Astrocyte of the spinal cord (primary cell): ENCODE results near the gene UBL4A.

ENCODE experiments used
- DNase-seq: peaks from one replicate; pipeline ENCODE4 v3.0.0; 2011; ENCODE audit warnings: low read depth, low spot score
- H3K4me3 ChIP-seq: 2 replicates; pipeline ENCODE4 v1.5.1; 2011; ENCODE audit warnings: low read depth, mild to moderate bottlenecking, low read length, moderate library complexity
- CTCF ChIP-seq: IDR thresholded peaks from 2 replicates; pipeline ENCODE4 v1.5.1; 2012; ENCODE audit warnings: low read depth, mild to moderate bottlenecking, low read length, inconsistent platforms
- in situ Hi-C: cut with HindIII; loops from 2 replicates; pipeline ENCODE4 v1.10.0; 2017; ENCODE audit warnings: low sequenced_read_pairs

Gene UBL4A

GRCh38 chrX:154529206-154529612 lies 42.8 kb upstream of the UBL4A start:
- no peak for DNase-seq
- in situ Hi-C loops, result no loop called here
- TF ChIP-seq CTCF, result no peak
- no peak overlapping the region for H3K4me3 ChIP-seq

- DNase-seq, result peak; percentile 78
- TF ChIP-seq CTCF, result peak; percentile 66
- peak overlapping the region; percentile 25 for H3K4me3 ChIP-seq
- in situ Hi-C loops, result no loop called here
Observed at GRCh38 chrX:154526901-154527675, 40.7 kb upstream of the UBL4A start.

GRCh38 chrX:154525606-154526490 lies 39.4 kb upstream of the UBL4A start:
- TF ChIP-seq CTCF, result no peak
- no peak for DNase-seq
- H3K4me3 ChIP-seq, result no peak overlapping the region
- in situ Hi-C loops, result no loop called here

- H3K4me3 ChIP-seq, result no peak overlapping the region
- in situ Hi-C loops, result no loop called here
- TF ChIP-seq CTCF, result no peak
- DNase-seq, result no peak
Observed at GRCh38 chrX:154519389-154519788, 33.0 kb upstream of the UBL4A start.

GRCh38 chrX:154517101-154517781 lies 30.8 kb upstream of the UBL4A start:
- no peak for DNase-seq
- TF ChIP-seq CTCF, result no peak
- no peak overlapping the region for H3K4me3 ChIP-seq
- in situ Hi-C loops, result no loop called here

- H3K4me3 ChIP-seq, result peak overlapping the region; percentile 39
- peak; percentile 47 for DNase-seq
- no peak for TF ChIP-seq CTCF
- in situ Hi-C loops, result no loop called here
Observed at GRCh38 chrX:154516656-154517100, 30.3 kb upstream of the UBL4A start.
